SK-N-SH (cell line): ENCODE measurements around the gene TICAM1. TPM values are rescaled to one million over a fixed set of nuclear protein-coding genes. Genes with fewer than 3 reads are reported as not detected.
"Not testable (repeated sequence)": the region's sequence is repeated elsewhere in the genome, so short reads cannot be mapped to it uniquely, and the experiment has no call there.

Source experiments
- CTCF ChIA-PET: fragments of 300-600, 350-600 bp; formaldehyde crosslinking; extraction: SDS; loops from one replicate; lab custom pipeline; 2021; lab: Yijun Ruan, JAX
- POLR2A ChIA-PET: fragments of 350-600 bp; sonication (Branson Sonifier 250); formaldehyde crosslinking; extraction: SDS; loops from one replicate; lab custom pipeline; 2020; ENCODE audit warnings: antibody characterized with exemption, inconsistent platforms; lab: Yijun Ruan, JAX
- DNase-seq: peaks from one replicate; pipeline ENCODE4 v3.0.0; 2012
- H2AFZ ChIP-seq: fragments of 200-600 bp; sonication (generic); 2 replicates; pipeline ENCODE4 v1.8.1; 2016; ENCODE audit warnings: antibody characterized with exemption, mild to moderate bottlenecking, low read depth
- H3F3A ChIP-seq: fragments of 200-600 bp; sonication (generic); replicated peaks from 2 replicates; pipeline ENCODE3; 2016; ENCODE audit warnings: antibody characterized with exemption, mild to moderate bottlenecking; ENCODE audit not compliant: insufficient read depth
- H3K27ac ChIP-seq, 2 experiments: fragments of 200-500 bp in 1 of 2; fragments of 200-600 bp in 1 of 2; sonication (Bioruptor generic) in 1 of 2; sonication (generic), shearing (Covaris generic) in 1 of 2; 2 replicates each; pipeline versions ENCODE4 v1.5.1 to v1.6.1; 2014 to 2016; ENCODE audit warnings: low read depth in 2 of 2, inconsistent platforms in 1 of 2, low read length in 1 of 2, mild to moderate bottlenecking in 1 of 2, mixed read lengths in 1 of 2
- H3K27me3 ChIP-seq: fragments of 200-600 bp; sonication (generic), shearing (Covaris generic); 2 replicates; pipeline ENCODE4 v1.6.1; 2016; ENCODE audit warnings: mixed run types; ENCODE audit not compliant: insufficient read depth
- H3K36me3 ChIP-seq, 2 experiments: fragments of 200-500 bp in 1 of 2; fragments of 200-600 bp in 1 of 2; sonication (Bioruptor generic) in 1 of 2; sonication (generic) in 1 of 2; replicated peaks in 1 of 2; 2 replicates each; pipeline versions ENCODE3 to v1.5.1; 2014 to 2016; ENCODE audit warnings: low read length in 1 of 2, mild to moderate bottlenecking in 1 of 2; ENCODE audit not compliant: insufficient read depth in 2 of 2, control insufficient read depth in 1 of 2
- H3K4me1 ChIP-seq, 2 experiments: fragments of 200-500 bp in 1 of 2; fragments of 200-600 bp in 1 of 2; sonication (Bioruptor generic) in 1 of 2; sonication (generic), shearing (Covaris generic) in 1 of 2; 2 replicates each; pipeline versions ENCODE4 v1.5.1 to v1.6.1; 2014 to 2016; ENCODE audit warnings: low read depth in 1 of 2, low read length in 1 of 2, mixed run types in 1 of 2; ENCODE audit not compliant: insufficient read depth in 2 of 2, control insufficient read depth in 1 of 2
- H3K4me2 ChIP-seq: fragments of 200-600 bp; sonication (generic), shearing (Covaris generic); 2 replicates; pipeline ENCODE4 v1.6.1; 2017; ENCODE audit warnings: mixed run types
- H3K4me3 ChIP-seq, 2 experiments: fragments of 200-500 bp in 1 of 2; fragments of 200-600 bp in 1 of 2; sonication (Bioruptor generic) in 1 of 2; sonication (generic), shearing (Covaris generic) in 1 of 2; 2 replicates each; pipeline versions ENCODE4 v1.5.1 to v1.8.1; 2014 to 2016; ENCODE audit warnings: low read depth in 2 of 2, inconsistent platforms in 1 of 2, low read length in 1 of 2, mild to moderate bottlenecking in 1 of 2, mixed read lengths in 1 of 2, moderate library complexity in 1 of 2
- H3K79me2 ChIP-seq: fragments of 200-600 bp; sonication (generic); 2 replicates; pipeline ENCODE4 v1.8.1; 2017; ENCODE audit warnings: mild to moderate bottlenecking; ENCODE audit not compliant: insufficient read depth
- H3K9ac ChIP-seq: fragments of 200-600 bp; sonication (generic); 2 replicates; pipeline ENCODE4 v1.6.1; 2017; ENCODE audit warnings: mixed run types
- H3K9me2 ChIP-seq: fragments of 200-600 bp; sonication (generic); 2 replicates; pipeline ENCODE4 v1.6.1; 2017; ENCODE audit warnings: mixed run types
- H3K9me3 ChIP-seq: fragments of 200-600 bp; sonication (generic); 2 replicates; pipeline ENCODE4 v1.6.1; 2017; ENCODE audit warnings: mixed run types, mild to moderate bottlenecking, moderate library complexity
- H4K20me1 ChIP-seq: fragments of 200-600 bp; sonication (generic); 2 replicates; pipeline ENCODE4 v1.6.1; 2017; ENCODE audit warnings: mild to moderate bottlenecking, mixed run types; ENCODE audit not compliant: insufficient read depth
- EP300 ChIP-seq, 2 experiments: IDR thresholded peaks; 2 replicates each; pipeline versions ENCODE4 v1.4.0 to v1.6.1; 2012; ENCODE audit warnings: borderline replicate concordance in 1 of 2, low read depth in 1 of 2, low read length in 1 of 2
- FOSL2 ChIP-seq: IDR thresholded peaks from 2 replicates; pipeline ENCODE4 v1.4.0; 2012; ENCODE audit warnings: low read depth, mild to moderate bottlenecking, moderate library complexity, borderline replicate concordance
- FOXJ3 ChIP-seq: sonication (generic); formaldehyde crosslinking; IDR thresholded peaks from 2 replicates; pipeline ENCODE4 v1.5.1; 2020; ENCODE audit warnings: mild to moderate bottlenecking, missing genetic modification reagents
- FOXM1 ChIP-seq: IDR thresholded peaks from 2 replicates; pipeline ENCODE4 v1.4.0; 2012; ENCODE audit warnings: low read depth, mild to moderate bottlenecking
- JUND ChIP-seq: IDR thresholded peaks from 2 replicates; pipeline ENCODE4 v1.4.0; 2012
- NFIC ChIP-seq: IDR thresholded peaks from 2 replicates; pipeline ENCODE4 v1.4.0; 2012; ENCODE audit warnings: borderline replicate concordance
- SIN3A ChIP-seq: IDR thresholded peaks from 2 replicates; pipeline ENCODE4 v1.6.1; 2012; ENCODE audit warnings: low read depth, mild to moderate bottlenecking, low read length, moderate library complexity, borderline replicate concordance
- TCF12 ChIP-seq: IDR thresholded peaks from 2 replicates; pipeline ENCODE4 v1.4.0; 2012
- YY1 ChIP-seq: IDR thresholded peaks from 2 replicates; pipeline ENCODE4 v1.4.0; 2012; ENCODE audit warnings: low read depth, mild to moderate bottlenecking
- WGBS: methylation state at CpG from one replicate; pipeline ENCODE4 v1.1.6; 2017; ENCODE audit warnings: low lambda C conversion rate; 5-methylcytosine and 5-hydroxymethylcytosine counted together
- polyA plus RNA-seq, 3 experiments: library from polyadenylated mRNA; depleted of rRNA; stranded (reverse); fragments of >200 nt; gene quantifications; 2 replicates each; pipeline ENCODE4 v1.2.3, GENCODE V29; 2012
- TF ChIP-seq, protein P1 (sequence below): IDR thresholded peaks from 2 replicates; pipeline ENCODE4 v1.6.1; 2012; ENCODE audit warnings: mild to moderate bottlenecking, low read depth, low read length, moderate library complexity
- TF ChIP-seq, protein P2 (sequence below): fragments of 150-350 bp; IDR thresholded peaks from 2 replicates; pipeline ENCODE4 v1.6.1; 2016; ENCODE audit warnings: mild to moderate bottlenecking, low read depth, low read length
- TF ChIP-seq, protein P3 (sequence below): fragments of 200-600 bp; sonication (generic); IDR thresholded peaks from 2 replicates; pipeline ENCODE4 v1.6.1; 2017; ENCODE audit warnings: antibody characterized with exemption, mild to moderate bottlenecking, moderate library complexity

TICAM1 gene
- polyA plus RNA-seq, 1 of the 3 experiments (the other 2 are of a cell fraction), result 2.7 TPM

DNA sequence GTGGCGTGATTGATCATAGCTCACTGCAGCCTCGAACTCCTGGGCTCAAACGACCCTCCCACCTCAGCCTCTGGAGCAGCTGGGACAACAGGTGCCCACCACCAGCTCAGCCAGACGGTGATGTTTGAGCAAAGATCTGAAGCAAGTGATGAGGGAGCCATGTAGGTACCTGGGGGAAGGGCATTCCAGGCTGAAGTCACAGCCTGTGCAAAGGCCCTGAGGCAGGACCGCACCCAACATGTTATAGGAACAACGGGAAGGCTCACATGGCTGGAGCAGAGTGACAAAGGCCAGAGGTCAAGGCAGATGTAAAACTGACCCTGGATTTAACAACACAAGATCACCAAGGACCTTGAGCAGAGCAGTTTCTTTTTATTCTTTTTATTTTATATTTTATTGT is 25.1 kb downstream of the TICAM1 start (continued):
- TF ChIP-seq, protein P1, sequence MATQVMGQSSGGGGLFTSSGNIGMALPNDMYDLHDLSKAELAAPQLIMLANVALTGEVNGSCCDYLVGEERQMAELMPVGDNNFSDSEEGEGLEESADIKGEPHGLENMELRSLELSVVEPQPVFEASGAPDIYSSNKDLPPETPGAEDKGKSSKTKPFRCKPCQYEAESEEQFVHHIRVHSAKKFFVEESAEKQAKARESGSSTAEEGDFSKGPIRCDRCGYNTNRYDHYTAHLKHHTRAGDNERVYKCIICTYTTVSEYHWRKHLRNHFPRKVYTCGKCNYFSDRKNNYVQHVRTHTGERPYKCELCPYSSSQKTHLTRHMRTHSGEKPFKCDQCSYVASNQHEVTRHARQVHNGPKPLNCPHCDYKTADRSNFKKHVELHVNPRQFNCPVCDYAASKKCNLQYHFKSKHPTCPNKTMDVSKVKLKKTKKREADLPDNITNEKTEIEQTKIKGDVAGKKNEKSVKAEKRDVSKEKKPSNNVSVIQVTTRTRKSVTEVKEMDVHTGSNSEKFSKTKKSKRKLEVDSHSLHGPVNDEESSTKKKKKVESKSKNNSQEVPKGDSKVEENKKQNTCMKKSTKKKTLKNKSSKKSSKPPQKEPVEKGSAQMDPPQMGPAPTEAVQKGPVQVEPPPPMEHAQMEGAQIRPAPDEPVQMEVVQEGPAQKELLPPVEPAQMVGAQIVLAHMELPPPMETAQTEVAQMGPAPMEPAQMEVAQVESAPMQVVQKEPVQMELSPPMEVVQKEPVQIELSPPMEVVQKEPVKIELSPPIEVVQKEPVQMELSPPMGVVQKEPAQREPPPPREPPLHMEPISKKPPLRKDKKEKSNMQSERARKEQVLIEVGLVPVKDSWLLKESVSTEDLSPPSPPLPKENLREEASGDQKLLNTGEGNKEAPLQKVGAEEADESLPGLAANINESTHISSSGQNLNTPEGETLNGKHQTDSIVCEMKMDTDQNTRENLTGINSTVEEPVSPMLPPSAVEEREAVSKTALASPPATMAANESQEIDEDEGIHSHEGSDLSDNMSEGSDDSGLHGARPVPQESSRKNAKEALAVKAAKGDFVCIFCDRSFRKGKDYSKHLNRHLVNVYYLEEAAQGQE, result no peak
- TF ChIP-seq, all 33 proteins: peak for 0

DNA sequence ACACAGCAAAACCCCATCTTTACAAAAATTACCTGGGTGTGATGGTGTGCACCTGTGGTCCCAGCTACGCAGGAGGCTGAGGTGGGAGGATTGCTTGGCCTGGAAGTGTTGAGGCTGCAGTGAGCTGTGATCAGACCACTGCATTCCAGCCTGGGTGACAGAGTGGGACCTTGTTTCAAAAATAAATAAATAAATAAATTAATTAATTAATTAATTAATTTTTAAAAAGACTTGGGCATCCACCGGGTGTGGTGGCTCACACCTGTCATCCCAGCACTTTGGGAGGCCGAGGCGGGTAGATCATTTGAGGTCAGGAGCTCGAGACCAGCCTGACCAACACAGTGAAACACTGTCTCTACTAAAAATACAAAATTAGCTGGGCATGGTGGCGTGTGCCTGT is 26.4 kb downstream of the TICAM1 start:
- H3K27ac ChIP-seq, H3K36me3 ChIP-seq, H3K9ac ChIP-seq, H3K4me2 ChIP-seq, H4K20me1 ChIP-seq, H3K4me1 ChIP-seq, H3K4me3 ChIP-seq, H3K27me3 ChIP-seq, H2AFZ ChIP-seq, H3K9me3 ChIP-seq, H3F3A ChIP-seq, H3K79me2 ChIP-seq, DNase-seq, H3K9me2 ChIP-seq: not testable (repeated sequence)
- 89% methylated on average over 6 of the region's 6 CpGs for WGBS
- ChIA-PET POLR2A (interaction anchor here (0.6 kb wide), 1 partner anchor 36 kb away, joined by 3 read pairs; no protein-coding TSS in a partner anchor), CTCF (interaction anchor here (0.8 to 13.0 kb wide), 11 partner anchors 14 to 164 kb away, joined by 3 to 409 read pairs (median 7); partner anchors contain the start of genes DPP9, FEM1A and TICAM1)

DNA sequence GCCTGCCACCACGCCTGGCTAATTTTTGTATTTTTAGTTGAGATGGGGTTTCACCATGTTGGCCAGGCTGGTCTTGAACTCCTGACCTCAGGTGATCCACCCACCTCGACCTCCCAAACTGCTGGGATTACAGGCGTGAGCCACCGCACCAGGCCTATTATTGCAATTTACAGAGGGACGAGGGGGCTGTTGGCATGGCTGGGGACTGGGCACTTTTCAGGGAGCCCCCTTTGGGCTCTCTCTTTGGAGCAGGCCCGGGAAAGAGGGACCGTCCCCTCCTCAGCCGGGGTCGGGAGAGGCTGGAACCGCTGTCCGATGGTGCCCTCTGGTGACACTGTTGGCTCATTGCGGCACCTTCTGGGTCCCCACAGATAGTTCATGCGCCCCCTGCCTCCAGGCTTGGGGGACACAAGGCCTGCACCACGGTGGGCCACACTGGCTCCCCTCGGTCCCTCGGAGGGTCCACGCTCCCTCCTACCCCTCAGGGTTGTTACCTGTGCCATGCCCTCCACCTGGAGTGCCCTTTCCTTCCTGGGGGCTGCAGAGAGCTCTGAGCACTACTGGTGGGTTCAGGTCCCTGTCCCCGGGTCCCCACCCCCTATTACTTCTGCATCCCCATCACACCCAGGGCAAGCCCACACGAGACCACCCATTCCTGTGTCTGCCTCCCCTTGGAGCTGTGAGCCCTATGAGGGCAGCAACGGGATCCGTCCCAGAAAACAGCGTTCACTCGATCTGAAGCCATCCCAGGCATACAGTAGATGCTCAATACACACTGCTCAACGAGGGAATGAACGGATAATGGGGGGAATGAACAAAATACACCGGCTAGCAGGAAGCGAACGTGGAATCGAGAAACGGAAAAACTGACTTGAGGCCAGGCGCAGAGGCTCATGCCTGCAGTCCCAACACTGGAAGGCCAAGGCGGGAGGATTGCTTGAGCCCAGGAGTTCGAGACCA is 27.5 kb downstream of the TICAM1 start:
- 73% methylated on average over 17 of the region's 33 CpGs for WGBS
- no peaks in the 10 kb centered on the region for H3K79me2 ChIP-seq
- no peak overlapping the region for H3K9ac ChIP-seq
- no peak overlapping the region for H3K4me2 ChIP-seq
- no peaks in the 10 kb centered on the region for H3K4me1 ChIP-seq
- no peaks in the 10 kb centered on the region for H3K9me2 ChIP-seq
- ChIA-PET POLR2A (no interaction called here), CTCF (interaction anchor here (0.6 to 13.0 kb wide), 21 partner anchors 10 to 758 kb away, joined by 3 to 409 read pairs (median 4); partner anchors contain the start of genes DPP9, FEM1A, KDM4B and TICAM1)
- H3K27me3 ChIP-seq, result no peaks in the 10 kb centered on the region
- H3K27ac ChIP-seq, result no peak overlapping the region
- H4K20me1 ChIP-seq, result no peaks in the 10 kb centered on the region
- H3K36me3 ChIP-seq, result no peaks in the 10 kb centered on the region
- no peaks in the 10 kb centered on the region for H3K9me3 ChIP-seq
- peaks cover 3% of the 10 kb centered on the region for H3F3A ChIP-seq
- peak; percentile 90 for DNase-seq
- H2AFZ ChIP-seq, result peak overlapping the region; percentile 56; the same call in 1 of the 2 replicates
- peak overlapping the region in 1 of 2 experiments; percentile 23; a peak in 1 of 4 replicates for H3K4me3 ChIP-seq
- TF ChIP-seq TCF12 (no peak), JUND (no peak), SIN3A (no peak), FOXJ3 (no peak), FOXM1 (no peak), YY1 (no peak), EP300 (IDR thresholded peaks at IDR 0.05; ENCODE audit: borderline replicate concordance in 1 of 2, low read depth in 1 of 2, low read length in 1 of 2) (no peak), NFIC (no peak), FOSL2 (no peak)
- TF ChIP-seq, protein P1, result no peak
- TF ChIP-seq, protein P2, sequence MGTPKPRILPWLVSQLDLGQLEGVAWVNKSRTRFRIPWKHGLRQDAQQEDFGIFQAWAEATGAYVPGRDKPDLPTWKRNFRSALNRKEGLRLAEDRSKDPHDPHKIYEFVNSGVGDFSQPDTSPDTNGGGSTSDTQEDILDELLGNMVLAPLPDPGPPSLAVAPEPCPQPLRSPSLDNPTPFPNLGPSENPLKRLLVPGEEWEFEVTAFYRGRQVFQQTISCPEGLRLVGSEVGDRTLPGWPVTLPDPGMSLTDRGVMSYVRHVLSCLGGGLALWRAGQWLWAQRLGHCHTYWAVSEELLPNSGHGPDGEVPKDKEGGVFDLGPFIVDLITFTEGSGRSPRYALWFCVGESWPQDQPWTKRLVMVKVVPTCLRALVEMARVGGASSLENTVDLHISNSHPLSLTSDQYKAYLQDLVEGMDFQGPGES, result no peak
- TF ChIP-seq, protein P3, sequence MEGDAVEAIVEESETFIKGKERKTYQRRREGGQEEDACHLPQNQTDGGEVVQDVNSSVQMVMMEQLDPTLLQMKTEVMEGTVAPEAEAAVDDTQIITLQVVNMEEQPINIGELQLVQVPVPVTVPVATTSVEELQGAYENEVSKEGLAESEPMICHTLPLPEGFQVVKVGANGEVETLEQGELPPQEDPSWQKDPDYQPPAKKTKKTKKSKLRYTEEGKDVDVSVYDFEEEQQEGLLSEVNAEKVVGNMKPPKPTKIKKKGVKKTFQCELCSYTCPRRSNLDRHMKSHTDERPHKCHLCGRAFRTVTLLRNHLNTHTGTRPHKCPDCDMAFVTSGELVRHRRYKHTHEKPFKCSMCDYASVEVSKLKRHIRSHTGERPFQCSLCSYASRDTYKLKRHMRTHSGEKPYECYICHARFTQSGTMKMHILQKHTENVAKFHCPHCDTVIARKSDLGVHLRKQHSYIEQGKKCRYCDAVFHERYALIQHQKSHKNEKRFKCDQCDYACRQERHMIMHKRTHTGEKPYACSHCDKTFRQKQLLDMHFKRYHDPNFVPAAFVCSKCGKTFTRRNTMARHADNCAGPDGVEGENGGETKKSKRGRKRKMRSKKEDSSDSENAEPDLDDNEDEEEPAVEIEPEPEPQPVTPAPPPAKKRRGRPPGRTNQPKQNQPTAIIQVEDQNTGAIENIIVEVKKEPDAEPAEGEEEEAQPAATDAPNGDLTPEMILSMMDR, result peak; percentile 77
